Activated CD4-positive, alpha-beta memory T cell treated with anti-CD3 and anti-CD28 coated beads for 36 hours (primary cell): ENCODE data around the gene ZSCAN9. TPM values are rescaled to one million over a fixed set of nuclear protein-coding genes. Genes with fewer than 3 reads are reported as not detected.

ENCODE experiments used
- CTCF ChIA-PET: fragments of 350-600 bp; sonication (Branson Sonifier 250); formaldehyde crosslinking; loops from one replicate; lab custom pipeline; 2021; ENCODE audit warnings: antibody characterized with exemption, inconsistent platforms; lab: Charles Lee
- POLR2A ChIA-PET: fragments of 350-600 bp; sonication (Branson Sonifier 250); formaldehyde crosslinking; loops from one replicate; lab custom pipeline; 2021; ENCODE audit warnings: antibody characterized with exemption; lab: Charles Lee
- DNase-seq: peaks from one replicate; pipeline ENCODE4 v3.0.0-alpha.2; 2020
- H3K27ac Mint-ChIP-seq: one replicate; pipeline ENCODE4 v1.8.0; 2021; ENCODE audit warnings: mixed read lengths
- H3K27me3 Mint-ChIP-seq: one replicate; pipeline ENCODE4 v1.8.0; 2021; ENCODE audit warnings: mixed read lengths
- H3K36me3 Mint-ChIP-seq: one replicate; pipeline ENCODE4 v1.8.0; 2021; ENCODE audit warnings: mixed read lengths
- H3K4me1 Mint-ChIP-seq: one replicate; pipeline ENCODE4 v1.8.0; 2021; ENCODE audit warnings: low read depth, mixed read lengths
- H3K4me3 Mint-ChIP-seq: one replicate; pipeline ENCODE4 v1.8.0; 2021; ENCODE audit warnings: mild to moderate bottlenecking, mixed read lengths
- H3K9me3 Mint-ChIP-seq: one replicate; pipeline ENCODE4 v1.8.0; 2021; ENCODE audit warnings: mixed read lengths
- intact Hi-C: fragments of 100-400 bp; cut with micrococcal nuclease; formaldehyde crosslinking; loops from one replicate; pipeline ENCODE4 v1.15.1; 2023
- total RNA-seq, 2 experiments: library from RNA; stranded (reverse); gene quantifications; one replicate each; pipeline ENCODE4 v1.2.3, GENCODE V29; 2021

Gene ZSCAN9
- total RNA-seq, 2 experiments from 2014 or later: 2.8 to 3.0 TPM

DNA sequence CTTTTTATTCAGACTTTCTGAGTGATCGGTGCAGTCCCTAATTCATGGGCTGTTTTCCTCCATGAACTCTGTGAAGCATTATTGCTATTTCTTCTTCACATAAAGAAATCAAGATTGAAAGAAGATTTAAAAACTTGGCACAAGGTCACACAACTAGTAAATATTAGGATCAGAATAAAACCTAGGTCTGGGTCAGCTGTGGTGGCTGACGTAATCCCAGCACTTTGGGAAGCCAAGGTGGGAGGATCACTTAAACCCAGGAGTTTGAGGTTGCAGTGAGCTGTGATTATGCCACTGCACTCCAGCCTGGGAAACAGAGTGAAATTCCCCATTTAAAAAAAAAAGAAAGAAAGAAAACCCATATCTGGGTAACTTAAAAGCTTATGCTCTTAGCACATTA, 1.4 kb downstream of the ZSCAN9 start:
- Mint-ChIP-seq H3K27me3 (peaks cover 27% of the 10 kb centered on the region), H3K36me3 (no peaks in the 10 kb centered on the region), H3K27ac (no peak overlapping the region), H3K4me3 (no peak overlapping the region), H3K4me1 (peaks cover 6% of the 10 kb centered on the region), H3K9me3 (no peaks in the 10 kb centered on the region)
- ChIA-PET POLR2A (interaction anchor here (1.1 kb wide), 1 partner anchor 41 kb away, joined by 3 read pairs; the partner anchor contains the start of gene ZSCAN26), CTCF (interaction anchor here (1.1 kb wide), 1 partner anchor 26 kb away, joined by 3 read pairs; the partner anchor contains the start of gene ZKSCAN4)
- DNase-seq: no peak
- intact Hi-C loops: no loop called here

GRCh38 chr6:28232785-28233184, 7.7 kb downstream of the ZSCAN9 start:
- no peak overlapping the region for H3K27ac Mint-ChIP-seq
- intact Hi-C loops: no loop called here

GRCh38 chr6:28235912-28236452, 10.9 kb downstream of the ZSCAN9 start:
- Mint-ChIP-seq H3K27ac (no peak overlapping the region), H3K36me3 (peaks cover 6% of the 10 kb centered on the region), H3K27me3 (peaks cover 6% of the 10 kb centered on the region), H3K4me3 (no peak overlapping the region), H3K9me3 (no peaks in the 10 kb centered on the region), H3K4me1 (no peaks in the 10 kb centered on the region)
- CTCF ChIA-PET: no interaction called here
- DNase-seq: no peak
- intact Hi-C loops: no loop called here
- POLR2A ChIA-PET: no interaction called here

More at GRCh38 chr6:28232785-28233184, 7.7 kb downstream of the ZSCAN9 start:
- Mint-ChIP-seq H3K4me3 (no peak overlapping the region), H3K4me1 (no peaks in the 10 kb centered on the region), H3K9me3 (no peaks in the 10 kb centered on the region), H3K36me3 (peaks cover 4% of the 10 kb centered on the region), H3K27me3 (peaks cover 6% of the 10 kb centered on the region)
- ChIA-PET POLR2A (no interaction called here), CTCF (no interaction called here)
- no peak for DNase-seq

GRCh38 chr6:28239636-28240035, 14.6 kb downstream of the ZSCAN9 start:
- H3K36me3 Mint-ChIP-seq: peaks cover 14% of the 10 kb centered on the region
- CTCF ChIA-PET: no interaction called here
- POLR2A ChIA-PET: no interaction called here
- peaks cover 4% of the 10 kb centered on the region for H3K27me3 Mint-ChIP-seq
- no peak for DNase-seq
- intact Hi-C loops: no loop called here
- no peak overlapping the region for H3K4me3 Mint-ChIP-seq
- H3K27ac Mint-ChIP-seq: no peak overlapping the region
- H3K9me3 Mint-ChIP-seq: no peaks in the 10 kb centered on the region
- no peaks in the 10 kb centered on the region for H3K4me1 Mint-ChIP-seq

- no peak for DNase-seq
- intact Hi-C loops: no loop called here
- H3K4me3 Mint-ChIP-seq: no peak overlapping the region
- H3K27me3 Mint-ChIP-seq: peaks cover 4% of the 10 kb centered on the region
- POLR2A ChIA-PET: no interaction called here
- no peaks in the 10 kb centered on the region for H3K9me3 Mint-ChIP-seq
- CTCF ChIA-PET: no interaction called here
- peaks cover 20% of the 10 kb centered on the region for H3K36me3 Mint-ChIP-seq
- no peak overlapping the region for H3K27ac Mint-ChIP-seq
- no peaks in the 10 kb centered on the region for H3K4me1 Mint-ChIP-seq
Measured at GRCh38 chr6:28240471-28240870, 15.4 kb downstream of the ZSCAN9 start.

- intact Hi-C loops: no loop called here
- Mint-ChIP-seq H3K9me3 (no peaks in the 10 kb centered on the region), H3K4me3 (no peak overlapping the region), H3K36me3 (peaks cover 30% of the 10 kb centered on the region), H3K27ac (no peak overlapping the region), H3K4me1 (no peaks in the 10 kb centered on the region), H3K27me3 (no peaks in the 10 kb centered on the region)
- ChIA-PET POLR2A (no interaction called here), CTCF (no interaction called here)
- DNase-seq: no peak
Measured at GRCh38 chr6:28243946-28244345, 18.9 kb downstream of the ZSCAN9 start.

- H3K4me1 Mint-ChIP-seq: peaks cover 4% of the 10 kb centered on the region
- POLR2A ChIA-PET: no interaction called here
- H3K36me3 Mint-ChIP-seq: peaks cover 30% of the 10 kb centered on the region
- intact Hi-C loops: no loop called here
- no peak for DNase-seq
- H3K27me3 Mint-ChIP-seq: no peaks in the 10 kb centered on the region
- H3K9me3 Mint-ChIP-seq: no peaks in the 10 kb centered on the region
- H3K27ac Mint-ChIP-seq: no peak overlapping the region
- no peak overlapping the region for H3K4me3 Mint-ChIP-seq
- CTCF ChIA-PET: no interaction called here
Measured at GRCh38 chr6:28245206-28245941, 20.3 kb downstream of the ZSCAN9 start.

GRCh38 chr6:28248916-28249315, 23.8 kb downstream of the ZSCAN9 start:
- Mint-ChIP-seq H3K36me3 (peaks cover 27% of the 10 kb centered on the region), H3K4me1 (peaks cover 17% of the 10 kb centered on the region), H3K4me3 (no peak overlapping the region), H3K9me3 (no peaks in the 10 kb centered on the region), H3K27ac (no peak overlapping the region), H3K27me3 (no peaks in the 10 kb centered on the region)
- CTCF ChIA-PET: interaction anchor here (1.1 kb wide), 1 partner anchor 107 kb away, joined by 4 read pairs; no protein-coding TSS in a partner anchor
- DNase-seq: no peak
- POLR2A ChIA-PET: no interaction called here
- intact Hi-C loops: no loop called here

GRCh38 chr6:28250747-28251146, 25.7 kb downstream of the ZSCAN9 start:
- intact Hi-C loops: loop anchor here (5.0 kb wide), 1 partner anchor 168 kb away; the partner anchor contains the start of gene ZNF165
- POLR2A ChIA-PET: interaction anchor here (0.9 kb wide), 1 partner anchor 16 kb away, joined by 3 read pairs; the partner anchor contains the start of gene ZSCAN26
- no peak overlapping the region for H3K27ac Mint-ChIP-seq
- no peaks in the 10 kb centered on the region for H3K27me3 Mint-ChIP-seq
- CTCF ChIA-PET: no interaction called here
- no peaks in the 10 kb centered on the region for H3K9me3 Mint-ChIP-seq
- H3K4me1 Mint-ChIP-seq: peaks cover 17% of the 10 kb centered on the region
- peaks cover 11% of the 10 kb centered on the region for H3K36me3 Mint-ChIP-seq
- no peak for DNase-seq
- H3K4me3 Mint-ChIP-seq: peak overlapping the region; percentile 68

GRCh38 chr6:28251661-28252008, 26.6 kb downstream of the ZSCAN9 start:
- Mint-ChIP-seq H3K9me3 (no peaks in the 10 kb centered on the region), H3K4me3 (peak overlapping the region; percentile 98), H3K27ac (peak overlapping the region; percentile 73), H3K4me1 (peaks cover 17% of the 10 kb centered on the region), H3K27me3 (no peaks in the 10 kb centered on the region), H3K36me3 (peaks cover 6% of the 10 kb centered on the region)
- ChIA-PET CTCF (interaction anchor here (0.7 to 1.0 kb wide), 2 partner anchors 15 to 105 kb away, joined by 3 to 10 read pairs; partner anchors contain the start of gene ZSCAN26), POLR2A (interaction anchor here (0.8 to 1.9 kb wide), 3 partner anchors 12 to 111 kb away, joined by 3 to 12 read pairs (median 7); partner anchors contain the start of genes ZKSCAN8 and ZSCAN26)
- peak; percentile 52 for DNase-seq
- intact Hi-C loops: loop anchor here (1.0 to 5.0 kb wide), 4 partner anchors 16 to 169 kb away; partner anchors contain the start of genes ZKSCAN8, ZNF165, ZSCAN12 and ZSCAN26

DNA sequence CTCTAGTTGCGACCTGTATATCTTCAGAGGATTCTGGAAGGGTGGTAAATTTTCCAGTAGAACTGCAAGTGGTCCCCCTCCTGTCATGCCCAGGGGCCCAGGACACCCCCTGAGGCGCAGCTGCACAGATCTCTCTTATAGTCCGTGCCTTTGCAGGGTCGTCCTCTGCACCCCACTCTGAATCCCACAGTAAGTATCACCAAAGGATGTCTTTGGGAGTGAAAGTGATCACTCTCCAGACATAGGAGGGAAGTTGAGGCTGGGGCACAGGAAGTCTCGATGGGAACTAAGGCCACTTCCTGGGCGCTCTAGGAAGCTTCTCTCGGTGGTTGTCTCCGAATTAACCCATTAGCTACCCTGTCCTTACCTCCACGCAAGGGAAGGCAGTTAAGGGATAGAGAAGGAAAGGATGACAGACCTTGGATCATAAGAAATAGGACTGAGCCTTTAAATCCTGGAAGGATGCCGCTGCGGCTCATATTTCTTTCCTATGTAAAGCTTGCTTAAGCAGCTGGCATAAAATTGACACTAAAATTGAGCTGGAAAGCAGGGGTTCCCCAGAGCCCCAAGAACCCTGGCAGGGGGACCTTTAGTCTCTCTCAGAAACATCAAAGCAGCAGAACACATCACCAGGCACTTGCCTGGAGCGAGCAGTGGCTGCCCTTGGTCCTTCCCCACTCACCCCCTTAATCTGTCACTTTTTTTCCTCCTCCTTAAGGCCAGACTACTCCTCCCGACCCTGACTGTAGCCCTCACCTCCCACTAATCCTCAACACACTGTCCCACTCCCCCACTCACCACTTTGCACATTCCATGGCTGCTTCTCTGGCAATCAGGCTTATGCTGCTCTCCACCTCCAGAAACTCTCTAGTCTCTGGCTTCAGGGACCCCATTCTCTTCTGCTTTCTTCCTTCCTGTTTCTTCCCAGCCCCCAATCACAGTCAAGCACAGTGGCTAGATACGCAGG, 27.2 kb downstream of the ZSCAN9 start, which contains the start of gene ZKSCAN4:
ZKSCAN4 (minus strand) TSS at position 261 of the 967 bp plus-strand sequence. CDS start 289 bp downstream, outside the sequence.
- no peaks in the 10 kb centered on the region for H3K27me3 Mint-ChIP-seq
- H3K4me3 Mint-ChIP-seq: peak within 1 kb of the TSS; percentile 98
- DNase-seq: peak; percentile 84
- H3K9me3 Mint-ChIP-seq: no peaks in the 10 kb centered on the region
- ChIA-PET POLR2A (interaction anchor here (0.5 to 1.9 kb wide), 7 partner anchors 11 to 352 kb away, joined by 3 to 12 read pairs (median 4); partner anchors contain the start of genes PGBD1, ZKSCAN8, ZSCAN16 and ZSCAN26), CTCF (interaction anchor here (0.8 to 1.0 kb wide), 4 partner anchors 15 to 104 kb away, joined by 3 to 10 read pairs (median 6); partner anchors contain the start of gene ZSCAN26)
- peaks cover 6% of the 10 kb centered on the region for H3K36me3 Mint-ChIP-seq
- intact Hi-C loops: loop anchor here (1.0 to 5.0 kb wide), 4 partner anchors 15 to 170 kb away; partner anchors contain the start of genes ZKSCAN8, ZNF165, ZSCAN12 and ZSCAN26
- H3K27ac Mint-ChIP-seq: peak within 1 kb of the TSS; percentile 73
- peaks cover 17% of the 10 kb centered on the region for H3K4me1 Mint-ChIP-seq
